ENCODE measurements around the gene BATF3.

- no peak for TF ChIP-seq CTCF (conservative IDR thresholded peaks at IDR 0.05; ENCODE audit: low read length)
- no peak for TF ChIP-seq EZH2phosphoT487 (IDR thresholded peaks at IDR 0.05; ENCODE audit: borderline replicate concordance, low read depth, low read length)
These were observed 22.1 kb downstream of the BATF3 start for GRCh38 chr1:212677573-212677972.

All from OCI-LY7 (cell line).